ENCODE data around the gene NPW.

Gene NPW

DNA sequence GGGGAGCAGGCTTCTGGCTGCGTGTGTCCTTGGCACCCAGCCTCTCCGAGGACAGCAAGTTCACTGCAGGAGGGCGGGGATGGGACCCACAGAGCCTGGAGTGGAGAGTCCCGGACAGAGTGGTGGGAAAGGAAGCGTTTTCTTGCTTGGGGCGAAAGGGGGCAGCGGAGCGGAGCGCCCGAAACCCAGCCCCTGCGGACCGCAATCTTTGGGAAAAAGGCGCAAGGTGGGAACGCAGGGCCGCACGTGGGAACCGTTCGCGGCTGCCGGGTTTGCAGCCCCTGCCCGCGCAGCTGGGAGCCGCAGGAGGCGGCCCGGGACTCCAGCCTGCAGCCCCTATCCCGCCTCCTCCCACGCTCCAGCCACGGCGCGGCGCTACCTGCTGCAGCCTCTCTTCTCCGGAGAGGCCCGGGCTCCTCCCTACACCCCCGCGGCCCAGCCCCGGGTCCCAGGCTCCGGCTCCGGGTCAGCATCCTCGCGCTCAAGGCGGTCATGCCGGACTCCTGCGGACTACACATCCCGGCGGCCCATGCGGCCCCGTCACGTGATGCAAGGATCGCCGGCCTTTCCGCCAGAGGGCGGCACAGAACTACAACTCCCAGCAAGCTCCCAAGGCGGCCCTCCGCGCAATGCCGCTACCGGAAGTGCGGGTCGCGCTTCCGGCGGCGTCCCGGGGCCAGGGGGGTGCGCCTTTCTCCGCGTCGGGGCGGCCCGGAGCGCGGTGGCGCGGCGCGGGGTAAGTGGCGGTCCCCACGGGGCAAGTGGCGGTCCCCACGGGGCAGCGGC, 27.9 kb downstream of the NPW start, which contains the start of the genes NTHL1 and TSC2:
NTHL1 (minus strand) TSS at position 505 of the 786 bp plus-strand sequence; CDS start at position 494, 11 bp downstream.
TSC2 (plus strand) TSS at position 656 of the 786 bp plus-strand sequence. CDS start 631 bp downstream, outside the sequence.
- Histone ChIP-seq H3K4me1 (no peaks in the 10 kb centered on the region), H3K36me3 (peaks cover 27% of the 10 kb centered on the region), H3K27me3 (no peaks in the 10 kb centered on the region), H3K4me3 (ENCODE audit: low read depth, low read length) (peak within 1 kb of the TSS; percentile 91), H3K9me3 (no peaks in the 10 kb centered on the region)
- TF ChIP-seq, protein P1, sequence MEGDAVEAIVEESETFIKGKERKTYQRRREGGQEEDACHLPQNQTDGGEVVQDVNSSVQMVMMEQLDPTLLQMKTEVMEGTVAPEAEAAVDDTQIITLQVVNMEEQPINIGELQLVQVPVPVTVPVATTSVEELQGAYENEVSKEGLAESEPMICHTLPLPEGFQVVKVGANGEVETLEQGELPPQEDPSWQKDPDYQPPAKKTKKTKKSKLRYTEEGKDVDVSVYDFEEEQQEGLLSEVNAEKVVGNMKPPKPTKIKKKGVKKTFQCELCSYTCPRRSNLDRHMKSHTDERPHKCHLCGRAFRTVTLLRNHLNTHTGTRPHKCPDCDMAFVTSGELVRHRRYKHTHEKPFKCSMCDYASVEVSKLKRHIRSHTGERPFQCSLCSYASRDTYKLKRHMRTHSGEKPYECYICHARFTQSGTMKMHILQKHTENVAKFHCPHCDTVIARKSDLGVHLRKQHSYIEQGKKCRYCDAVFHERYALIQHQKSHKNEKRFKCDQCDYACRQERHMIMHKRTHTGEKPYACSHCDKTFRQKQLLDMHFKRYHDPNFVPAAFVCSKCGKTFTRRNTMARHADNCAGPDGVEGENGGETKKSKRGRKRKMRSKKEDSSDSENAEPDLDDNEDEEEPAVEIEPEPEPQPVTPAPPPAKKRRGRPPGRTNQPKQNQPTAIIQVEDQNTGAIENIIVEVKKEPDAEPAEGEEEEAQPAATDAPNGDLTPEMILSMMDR (IDR thresholded peaks at IDR 0.05; ENCODE audit: low read depth, low read length) = peak; percentile 26
- peak; percentile 98 for DNase-seq

DNA sequence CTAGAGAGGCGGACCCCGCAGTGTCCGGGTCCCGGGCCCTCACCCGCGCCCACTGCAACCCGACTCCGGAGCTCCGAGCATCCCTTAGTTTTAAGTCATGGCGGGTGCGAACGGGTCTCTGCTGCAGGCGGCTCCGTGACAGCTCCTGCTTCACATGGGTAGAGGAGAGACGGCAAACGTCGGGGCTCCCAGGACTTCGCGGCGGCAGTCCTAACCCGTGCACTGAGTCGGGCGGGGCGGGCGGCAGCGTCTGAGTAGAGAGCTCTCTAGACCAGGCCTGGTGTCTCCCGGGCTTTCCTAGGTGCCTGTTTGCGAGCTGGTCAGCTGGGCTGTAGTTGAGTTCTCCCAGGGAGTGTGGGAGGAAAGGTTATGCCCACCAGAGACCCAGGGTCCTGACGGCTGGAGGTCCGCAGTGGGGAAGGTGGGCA, 28.5 kb downstream of the NPW start:
- H3K27me3 ChIP-seq = no peaks in the 10 kb centered on the region
- H3K9me3 ChIP-seq = no peaks in the 10 kb centered on the region
- peaks cover 26% of the 10 kb centered on the region for H3K36me3 ChIP-seq
- H3K4me1 ChIP-seq = no peaks in the 10 kb centered on the region
- peak overlapping the region; percentile 91 for H3K4me3 ChIP-seq (ENCODE audit: low read depth, low read length)
- TF ChIP-seq, protein P1 (IDR thresholded peaks at IDR 0.05; ENCODE audit: low read depth, low read length) = no peak
- no peak for DNase-seq

DNA sequence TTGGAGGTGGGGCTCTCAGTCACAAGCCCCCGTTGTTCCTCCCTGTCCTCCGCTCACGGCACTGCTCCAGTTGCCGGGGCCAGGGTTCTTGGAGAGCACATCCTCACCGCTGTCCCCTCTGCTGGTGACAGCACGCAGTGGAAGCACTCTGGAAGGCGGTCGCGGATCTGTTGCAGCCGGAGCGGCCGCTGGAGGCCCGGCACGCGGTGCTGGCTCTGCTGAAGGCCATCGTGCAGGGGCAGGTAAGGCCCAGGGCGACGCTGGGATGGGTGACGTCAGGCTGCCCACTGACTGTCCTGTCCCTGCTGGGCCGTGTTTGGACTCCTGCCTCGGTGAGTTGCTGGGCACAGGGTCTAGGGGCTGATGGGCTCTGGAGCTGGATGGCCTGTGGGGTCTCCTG, 33.6 kb downstream of the NPW start:
- Histone ChIP-seq H3K4me3 (ENCODE audit: low read depth, low read length) (no peak overlapping the region), H3K4me1 (no peaks in the 10 kb centered on the region), H3K27me3 (no peaks in the 10 kb centered on the region), H3K36me3 (peaks cover 13% of the 10 kb centered on the region), H3K9me3 (no peaks in the 10 kb centered on the region)
- TF ChIP-seq, protein P1 (IDR thresholded peaks at IDR 0.05; ENCODE audit: low read depth, low read length) = no peak
- no peak for DNase-seq

DNA sequence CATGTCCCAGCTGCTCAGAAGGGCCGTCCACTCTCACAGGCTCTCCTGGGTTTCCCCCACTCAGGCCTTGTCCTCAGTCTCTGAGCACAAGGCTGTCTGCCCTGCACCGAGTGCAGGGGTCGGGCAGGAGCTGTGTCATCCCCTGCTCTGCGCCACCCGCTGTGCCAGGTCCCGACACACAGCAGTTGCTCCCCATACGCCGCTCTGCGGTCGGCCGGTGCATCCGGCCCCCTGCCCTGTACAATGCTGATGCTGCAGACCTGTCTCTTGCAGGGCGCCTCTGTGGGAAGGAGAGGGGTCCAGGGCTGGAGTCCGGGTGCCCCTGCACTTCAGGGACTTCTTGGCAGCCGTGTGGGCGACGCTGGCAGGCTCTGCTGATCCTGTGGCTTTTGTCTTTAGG, 34.3 kb downstream of the NPW start:
- peaks cover 13% of the 10 kb centered on the region for H3K36me3 ChIP-seq
- H3K4me3 ChIP-seq (ENCODE audit: low read depth, low read length) = no peak overlapping the region
- H3K9me3 ChIP-seq = no peaks in the 10 kb centered on the region
- H3K4me1 ChIP-seq = no peaks in the 10 kb centered on the region
- TF ChIP-seq, protein P1 (IDR thresholded peaks at IDR 0.05; ENCODE audit: low read depth, low read length) = no peak
- no peaks in the 10 kb centered on the region for H3K27me3 ChIP-seq
- DNase-seq = no peak

DNA sequence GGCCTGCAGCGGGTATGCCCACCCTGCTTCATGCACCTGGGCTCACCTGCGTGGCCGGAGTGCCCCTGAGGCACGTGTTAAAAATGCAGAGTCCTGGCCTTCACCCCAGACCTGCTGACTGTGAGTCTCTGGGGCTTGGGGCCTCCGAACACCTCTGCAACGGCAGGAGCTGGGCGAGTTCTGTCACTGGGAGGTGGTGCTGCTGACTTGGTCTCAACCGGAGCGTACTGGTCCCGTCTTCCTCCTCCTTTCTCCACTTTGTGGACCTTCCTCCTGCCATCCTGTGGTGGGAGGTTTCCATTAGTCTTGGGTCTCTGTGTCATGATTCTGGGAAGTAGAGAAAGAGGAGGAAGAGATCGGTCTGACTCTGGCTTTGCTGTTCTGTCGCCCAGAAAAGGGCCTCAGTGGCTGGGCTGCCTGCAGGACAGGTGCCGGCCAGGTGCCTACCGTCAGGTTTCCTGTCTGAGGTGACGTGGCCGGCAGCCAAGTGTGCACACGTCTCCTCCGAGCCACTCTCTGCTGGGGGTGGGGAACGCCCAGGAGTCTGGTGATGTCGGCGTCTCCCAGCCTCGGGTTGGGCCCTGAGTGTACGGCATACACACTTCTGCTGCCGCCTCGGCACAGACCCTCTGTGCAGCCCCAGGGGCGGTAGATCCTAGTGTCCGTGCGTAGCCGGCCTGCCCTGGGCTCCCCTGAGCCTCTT, 35.1 kb downstream of the NPW start:
- Histone ChIP-seq H3K9me3 (no peaks in the 10 kb centered on the region), H3K36me3 (peaks cover 13% of the 10 kb centered on the region), H3K4me1 (no peaks in the 10 kb centered on the region), H3K27me3 (no peaks in the 10 kb centered on the region), H3K4me3 (ENCODE audit: low read depth, low read length) (no peak overlapping the region)
- TF ChIP-seq, protein P1 (IDR thresholded peaks at IDR 0.05; ENCODE audit: low read depth, low read length) = no peak
- DNase-seq = no peak

Measured in BE2C (cell line).